Measurements from ENCODE around the gene MAPK7.

DNA sequence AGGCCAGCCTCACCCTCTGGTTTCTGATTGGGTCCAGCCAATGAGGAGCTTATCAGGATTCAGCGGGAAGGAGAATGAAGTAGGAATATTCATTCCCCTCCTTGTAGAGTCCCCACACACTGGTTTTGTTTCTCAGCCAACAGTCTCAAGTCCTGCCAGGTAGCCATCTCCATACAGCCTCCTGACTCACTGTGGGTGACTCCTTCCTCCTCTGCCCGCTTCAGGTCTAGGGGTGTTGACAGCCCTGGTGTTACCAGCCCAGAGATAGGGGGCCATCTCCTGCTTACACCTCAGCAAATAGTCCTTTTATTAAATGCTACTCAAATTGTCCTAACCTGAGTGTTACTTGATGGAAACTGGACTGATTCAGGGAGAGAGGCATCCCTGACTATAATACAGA, 12.7 kb downstream of the MAPK7 start:
- TF ChIP-seq, protein P1, sequence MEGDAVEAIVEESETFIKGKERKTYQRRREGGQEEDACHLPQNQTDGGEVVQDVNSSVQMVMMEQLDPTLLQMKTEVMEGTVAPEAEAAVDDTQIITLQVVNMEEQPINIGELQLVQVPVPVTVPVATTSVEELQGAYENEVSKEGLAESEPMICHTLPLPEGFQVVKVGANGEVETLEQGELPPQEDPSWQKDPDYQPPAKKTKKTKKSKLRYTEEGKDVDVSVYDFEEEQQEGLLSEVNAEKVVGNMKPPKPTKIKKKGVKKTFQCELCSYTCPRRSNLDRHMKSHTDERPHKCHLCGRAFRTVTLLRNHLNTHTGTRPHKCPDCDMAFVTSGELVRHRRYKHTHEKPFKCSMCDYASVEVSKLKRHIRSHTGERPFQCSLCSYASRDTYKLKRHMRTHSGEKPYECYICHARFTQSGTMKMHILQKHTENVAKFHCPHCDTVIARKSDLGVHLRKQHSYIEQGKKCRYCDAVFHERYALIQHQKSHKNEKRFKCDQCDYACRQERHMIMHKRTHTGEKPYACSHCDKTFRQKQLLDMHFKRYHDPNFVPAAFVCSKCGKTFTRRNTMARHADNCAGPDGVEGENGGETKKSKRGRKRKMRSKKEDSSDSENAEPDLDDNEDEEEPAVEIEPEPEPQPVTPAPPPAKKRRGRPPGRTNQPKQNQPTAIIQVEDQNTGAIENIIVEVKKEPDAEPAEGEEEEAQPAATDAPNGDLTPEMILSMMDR (IDR thresholded peaks at IDR 0.05): no peak
- no peak for TF ChIP-seq EP300 (IDR thresholded peaks at IDR 0.05)
